Activated T-cell treated with anti-CD3 and anti-CD28 coated beads for 48 hours (primary cell): ENCODE results near the gene CKAP2L.

ENCODE experiments used
- DNase-seq: peaks from one replicate; pipeline ENCODE4 v3.0.0-alpha.2; 2020; ENCODE audit warnings: low read depth

Gene CKAP2L

DNA sequence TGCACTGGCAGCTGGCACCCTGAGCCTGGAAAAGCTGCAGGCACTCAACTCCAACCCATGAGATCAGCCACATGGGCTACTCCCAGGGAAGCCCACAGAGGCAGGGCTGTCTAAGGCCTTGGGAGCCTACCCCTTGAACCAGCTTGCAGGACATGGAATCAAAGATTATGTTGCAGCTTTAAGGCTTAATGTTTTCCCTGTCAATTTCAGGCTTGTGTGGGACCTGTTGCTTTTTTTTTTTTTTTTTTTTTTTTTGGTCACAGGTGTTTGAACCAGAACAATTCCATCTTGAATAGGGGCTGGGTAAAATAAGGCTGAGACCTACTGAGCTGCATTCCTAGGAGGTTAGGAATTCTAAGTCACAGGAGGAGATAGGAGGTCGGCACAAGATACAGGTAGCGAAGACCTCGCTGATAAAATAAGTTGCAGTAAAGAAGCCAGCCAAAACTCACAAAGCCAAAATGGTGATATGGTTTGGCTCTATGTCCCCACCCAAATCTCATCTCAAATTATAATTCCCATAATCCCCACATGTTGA is 27.4 kb upstream of the CKAP2L start:
- DNase-seq: no peak

DNA sequence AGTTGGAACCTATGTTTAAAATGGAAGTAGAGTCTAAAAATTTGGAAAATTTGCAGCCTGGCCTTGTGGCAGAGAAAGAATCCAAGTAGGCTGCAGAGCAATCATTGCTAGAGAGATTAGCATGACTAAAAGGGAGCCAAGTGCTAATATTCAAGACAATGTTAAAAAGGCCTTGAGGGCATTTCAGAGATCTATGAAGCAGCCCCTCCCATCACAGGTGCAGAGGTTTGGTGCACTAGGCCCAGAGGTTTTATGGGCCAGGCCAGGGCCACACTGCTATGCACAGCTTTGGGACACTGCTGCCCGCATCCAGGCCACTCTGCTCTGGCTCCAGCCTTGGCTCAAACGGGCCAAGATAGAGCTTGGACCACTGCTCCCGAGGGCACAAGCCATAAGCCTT is 26.6 kb upstream of the CKAP2L start:
- no peak for DNase-seq

DNA sequence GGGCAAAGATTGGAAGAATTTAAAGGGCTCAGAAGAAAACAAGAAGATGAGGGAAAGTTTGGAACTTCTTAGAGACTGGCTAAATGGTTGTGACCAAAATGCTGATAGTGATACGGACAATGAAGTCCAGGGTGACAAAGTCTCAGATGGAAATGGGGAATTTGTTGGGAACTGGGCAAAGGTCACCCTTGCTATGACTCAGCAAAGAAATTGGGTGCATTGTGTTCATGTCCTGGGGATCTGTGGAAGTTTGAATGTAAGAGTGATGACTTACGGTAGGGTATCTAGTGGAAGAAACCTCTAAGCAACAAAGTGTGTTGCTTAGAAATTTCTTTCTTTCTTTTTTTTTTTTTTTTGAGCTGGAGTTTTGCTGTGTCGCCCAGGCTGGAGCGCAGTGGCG is 25.9 kb upstream of the CKAP2L start:
- DNase-seq: no peak

DNA sequence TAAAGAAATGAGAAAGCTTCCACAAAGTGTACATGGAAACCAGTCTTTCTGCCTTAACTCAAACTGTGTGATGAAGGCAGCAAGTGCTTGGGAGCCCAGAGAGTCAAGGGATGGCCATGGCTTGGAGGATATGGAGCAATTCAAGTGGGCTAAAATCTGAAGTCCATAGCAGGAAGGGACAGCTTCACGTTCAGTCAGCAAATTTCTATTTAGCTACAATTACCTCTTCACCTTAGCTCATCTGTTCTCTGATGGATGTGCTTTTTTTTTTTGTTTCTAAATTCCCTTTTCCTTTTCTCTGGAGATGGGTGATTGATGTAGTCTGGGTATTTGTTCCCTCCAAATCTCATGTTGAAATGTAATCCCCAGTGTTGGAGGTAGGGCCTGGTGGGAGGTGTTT is 24.8 kb upstream of the CKAP2L start:
- no peak for DNase-seq

DNA sequence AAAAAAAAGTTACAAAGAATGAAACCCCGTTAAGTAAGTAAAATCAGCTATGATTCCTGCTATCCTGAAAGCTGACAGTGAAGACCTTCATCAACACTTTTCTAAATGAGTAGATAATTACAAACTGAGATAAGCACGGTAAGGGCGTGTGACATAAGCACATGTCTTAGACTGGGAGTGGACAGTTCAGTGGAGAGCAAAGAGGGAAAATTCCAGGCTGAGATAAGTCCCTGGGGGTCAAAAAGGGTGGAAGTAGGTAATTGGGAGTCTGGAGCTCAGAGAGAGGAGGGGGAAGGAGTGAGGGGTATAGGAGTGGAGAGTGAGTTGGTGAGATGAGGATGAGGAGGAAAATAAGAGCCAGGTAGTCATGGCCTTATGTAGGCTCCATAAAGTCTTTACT is 24.2 kb upstream of the CKAP2L start:
- DNase-seq: no peak

DNA sequence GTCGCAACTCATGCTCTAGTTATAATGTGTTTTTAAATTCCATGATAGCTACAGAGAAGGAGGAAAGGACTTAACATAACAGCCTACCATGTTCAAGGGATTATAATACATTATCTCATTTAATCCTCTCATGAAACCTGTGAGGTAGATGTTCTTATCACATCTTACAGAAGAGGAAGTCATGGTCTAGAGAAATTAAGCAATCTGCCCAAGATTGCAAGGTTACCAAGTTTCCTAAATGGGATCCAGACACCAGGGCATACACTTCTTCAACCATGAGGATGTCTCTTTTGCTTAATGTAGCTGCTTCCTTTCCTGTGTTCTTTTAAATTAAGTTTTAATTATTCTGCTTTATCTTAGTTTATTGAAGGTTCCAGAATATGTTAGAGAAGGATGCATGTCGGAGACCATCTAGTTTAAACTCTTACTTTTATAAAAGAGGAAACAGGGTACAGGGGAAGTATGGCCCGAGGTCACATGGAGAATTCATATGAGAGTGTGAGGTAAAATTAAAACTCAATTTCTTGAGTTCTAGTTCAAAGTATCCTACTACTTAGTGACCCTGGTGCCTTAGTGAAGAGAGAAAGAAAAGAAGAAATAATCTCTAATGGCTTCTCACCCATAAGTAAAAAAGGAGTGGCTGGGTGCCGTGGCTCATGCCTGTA is 23.5 kb upstream of the CKAP2L start:
- DNase-seq: no peak

DNA sequence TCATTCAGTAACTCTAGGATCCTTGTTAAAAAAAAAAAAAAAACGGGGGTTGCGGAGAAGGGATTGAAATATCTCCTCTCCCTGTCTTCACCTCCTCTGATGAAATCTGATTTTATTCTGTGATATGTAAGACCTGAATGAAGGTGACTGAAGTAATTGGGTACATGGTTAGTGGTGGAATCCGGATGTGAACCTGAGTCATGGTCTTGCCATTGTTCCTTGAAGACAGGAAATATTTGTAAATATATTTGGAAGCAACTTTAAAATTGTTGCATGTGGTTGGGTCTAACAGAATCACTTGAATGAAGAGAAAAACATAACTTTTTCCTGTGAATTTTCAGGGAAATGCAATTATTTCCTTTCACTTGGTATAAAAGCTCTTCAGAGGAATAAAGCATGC is 22.9 kb upstream of the CKAP2L start:
- no peak for DNase-seq

DNA sequence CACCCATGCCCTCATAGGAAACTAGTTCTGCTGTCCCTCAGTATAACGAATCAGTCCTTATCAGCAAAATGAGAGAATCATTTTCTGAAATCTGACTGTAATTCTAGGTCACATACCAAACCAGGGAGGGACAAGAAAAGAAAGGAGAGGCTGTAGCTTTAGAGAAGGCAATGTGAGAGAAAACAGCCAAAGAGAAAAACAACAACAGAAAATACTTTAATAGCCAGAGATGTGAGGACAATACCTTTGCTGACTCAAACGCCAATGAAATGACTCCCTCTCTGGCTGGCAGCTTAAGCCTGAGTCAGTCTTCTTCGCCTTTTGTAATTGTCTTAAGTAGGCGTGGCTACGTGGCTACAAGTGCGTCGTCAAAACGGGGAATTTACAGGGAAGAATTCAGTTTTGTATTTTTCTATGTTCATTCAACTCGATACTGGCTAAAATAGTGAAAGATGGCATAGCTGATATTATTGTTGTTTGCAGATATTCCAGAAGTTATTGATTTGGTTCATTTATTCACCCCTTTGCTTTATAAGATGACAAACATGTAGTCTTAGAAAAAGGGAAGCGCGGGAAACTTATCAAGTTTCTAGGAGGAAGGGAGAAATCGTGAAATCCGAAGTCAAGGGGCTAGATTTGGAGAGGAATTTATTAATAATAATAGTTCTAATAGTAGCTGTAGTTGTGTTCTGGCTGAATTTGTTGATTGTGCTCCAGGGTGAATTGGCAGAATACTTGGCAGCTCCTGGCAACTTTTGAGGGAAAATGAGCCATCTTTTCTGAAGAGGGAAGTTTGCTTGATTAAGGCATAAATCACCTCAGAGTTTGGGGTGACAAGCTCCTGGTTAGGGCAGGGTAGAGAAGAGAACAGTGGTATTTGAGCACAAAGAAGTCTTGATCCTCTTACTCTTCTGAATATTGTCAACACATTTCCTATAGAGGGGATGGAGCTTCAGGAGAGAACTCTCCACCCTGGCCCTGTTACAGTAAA is 20.1 kb upstream of the CKAP2L start, which contains the start of gene IL1A:
TSS of gene IL1A (minus strand) at position 295 of the 991 bp plus-strand sequence. CDS start 723 bp downstream, outside the sequence.
- no peak for DNase-seq

DNA sequence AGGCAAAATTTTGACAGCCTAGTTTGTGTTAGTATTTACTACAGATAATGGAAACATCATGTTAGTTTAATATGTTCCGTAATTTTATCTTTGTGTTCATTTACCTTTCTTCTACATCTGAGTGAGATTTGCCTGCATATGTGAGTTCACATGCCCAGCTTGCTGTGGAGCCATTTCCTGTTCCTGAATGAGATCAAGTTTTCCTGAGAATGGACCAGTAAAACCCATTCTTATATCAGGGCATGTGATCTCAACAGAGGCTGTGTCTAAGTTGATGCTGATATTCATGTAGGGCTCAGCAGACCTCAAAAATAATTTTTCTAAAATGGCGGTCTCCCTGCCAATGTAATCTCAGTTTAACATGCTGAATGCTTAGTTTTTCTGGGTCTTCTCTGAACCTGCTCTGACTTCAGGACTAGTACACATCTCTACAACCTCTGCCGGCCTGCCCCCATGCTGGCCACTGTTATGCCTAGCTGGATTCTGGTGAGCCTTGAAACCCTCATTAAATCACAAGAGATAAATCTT is 18.8 kb upstream of the CKAP2L start:
- DNase-seq: no peak

DNA sequence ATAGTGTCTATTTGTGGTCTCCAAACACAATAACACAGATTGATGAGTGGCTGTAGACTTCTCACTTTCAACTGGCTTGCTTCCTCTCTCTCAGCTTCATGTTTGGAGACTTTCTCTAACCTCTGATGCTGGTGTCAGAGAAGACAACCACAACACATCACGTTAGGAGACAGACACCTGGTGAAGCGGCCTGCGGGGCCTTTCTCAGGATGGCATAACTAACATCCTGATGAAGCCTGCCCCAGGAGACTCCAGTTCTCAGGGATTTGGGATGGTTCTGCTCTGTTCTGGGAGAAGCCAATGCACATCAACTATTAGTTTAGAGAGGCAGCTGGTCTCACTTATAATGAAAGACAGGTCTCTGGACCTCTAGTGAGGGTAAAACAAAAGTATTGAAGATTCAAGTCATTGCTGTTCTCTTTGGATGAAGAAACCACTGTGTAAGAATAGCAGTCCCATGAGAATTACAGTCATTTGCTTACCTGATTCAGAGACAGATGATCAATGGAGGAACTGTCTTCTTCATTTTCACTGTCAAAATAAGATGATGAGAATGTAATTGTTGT is 17.9 kb upstream of the CKAP2L start:
- no peak for DNase-seq

DNA sequence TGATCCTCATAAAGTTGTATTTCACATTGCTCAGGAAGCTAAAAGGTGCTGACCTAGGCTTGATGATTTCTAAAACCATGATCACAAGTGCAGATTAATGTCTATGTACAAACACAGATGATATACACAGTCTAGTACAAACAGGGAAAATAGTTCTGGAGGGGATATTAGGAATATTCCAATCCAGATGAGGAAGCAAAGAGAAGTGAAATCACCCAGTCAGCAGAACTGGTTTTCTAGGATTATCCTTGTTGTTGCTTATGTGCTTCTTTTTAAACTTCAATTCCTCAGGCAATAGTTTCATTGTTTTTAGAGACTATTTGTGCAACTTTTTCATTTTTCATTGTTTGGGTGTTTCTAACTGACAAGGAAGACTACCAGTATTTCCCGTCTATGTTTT is 15.2 kb upstream of the CKAP2L start:
- no peak for DNase-seq

DNA sequence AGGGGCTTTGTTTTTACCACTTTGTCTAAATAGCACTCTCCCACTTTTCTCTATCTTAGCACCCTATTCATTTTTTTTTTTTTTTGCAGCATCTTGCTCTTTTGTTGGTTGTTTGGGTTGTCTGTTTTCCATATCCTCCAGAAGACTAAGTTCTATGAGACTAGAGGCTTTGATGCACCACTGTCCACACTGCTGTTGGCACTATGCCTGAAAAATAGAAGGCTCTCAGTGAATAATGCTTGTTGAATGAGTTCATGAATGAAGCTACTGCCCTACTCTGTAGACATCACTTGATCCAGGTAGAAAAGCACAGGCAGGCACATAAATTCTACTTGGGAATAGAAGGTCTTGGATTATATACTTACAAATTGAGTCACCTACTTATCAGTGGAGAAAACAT is 12.6 kb upstream of the CKAP2L start:
- no peak for DNase-seq

DNA sequence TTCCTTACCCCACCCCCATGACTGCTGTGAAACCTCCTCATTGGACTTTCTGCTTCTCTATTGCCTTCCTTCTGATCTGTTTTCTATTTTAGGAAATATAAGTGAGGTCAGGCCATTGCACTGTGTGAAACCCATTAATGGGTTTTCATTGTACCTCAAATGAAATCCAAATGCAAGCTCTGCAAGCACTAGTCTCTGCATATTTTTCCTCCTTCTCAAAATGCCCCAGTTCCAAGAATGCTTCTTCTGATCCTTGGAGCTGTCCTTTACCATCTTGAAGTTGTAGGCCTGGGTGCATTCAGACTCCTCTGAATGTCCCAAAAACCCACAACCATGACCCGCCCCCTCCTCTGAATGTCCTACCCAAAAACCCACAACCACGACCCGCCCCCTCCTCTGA is 11.7 kb upstream of the CKAP2L start:
- no peak for DNase-seq

DNA sequence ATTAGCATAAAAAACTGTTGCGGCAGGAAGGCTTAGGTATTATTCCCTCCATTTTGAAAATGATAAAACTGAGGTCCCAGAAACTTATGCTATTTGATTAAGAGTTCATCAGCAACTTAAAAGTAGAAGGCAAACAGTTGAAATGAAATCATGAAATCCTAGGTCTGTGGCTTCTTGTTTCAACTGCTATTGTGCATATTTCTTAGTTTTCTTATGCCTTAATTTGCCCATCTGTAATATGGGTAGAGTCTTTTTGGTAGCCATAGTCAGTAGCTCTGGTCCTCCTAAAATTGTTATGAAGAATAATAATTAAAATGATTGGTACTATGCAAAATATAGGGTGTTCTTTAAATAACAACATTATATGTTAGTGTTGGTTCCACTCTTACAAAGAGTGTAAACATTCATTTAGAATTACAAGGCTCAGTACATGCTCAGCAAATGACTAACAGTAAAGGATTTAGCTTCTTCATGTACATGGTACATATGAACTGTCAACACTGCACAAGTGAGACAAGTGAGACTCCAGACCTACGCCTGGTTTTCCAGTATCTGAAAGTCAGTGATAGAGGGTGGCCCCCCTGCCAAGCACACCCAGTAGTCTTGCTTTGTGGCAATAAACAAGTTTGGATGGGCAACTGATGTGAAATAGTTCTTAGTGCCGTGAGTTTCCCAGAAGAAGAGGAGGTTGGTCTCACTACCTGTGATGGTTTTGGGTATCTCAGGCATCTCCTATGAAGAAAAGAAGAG is 10.3 kb upstream of the CKAP2L start:
- no peak for DNase-seq

DNA sequence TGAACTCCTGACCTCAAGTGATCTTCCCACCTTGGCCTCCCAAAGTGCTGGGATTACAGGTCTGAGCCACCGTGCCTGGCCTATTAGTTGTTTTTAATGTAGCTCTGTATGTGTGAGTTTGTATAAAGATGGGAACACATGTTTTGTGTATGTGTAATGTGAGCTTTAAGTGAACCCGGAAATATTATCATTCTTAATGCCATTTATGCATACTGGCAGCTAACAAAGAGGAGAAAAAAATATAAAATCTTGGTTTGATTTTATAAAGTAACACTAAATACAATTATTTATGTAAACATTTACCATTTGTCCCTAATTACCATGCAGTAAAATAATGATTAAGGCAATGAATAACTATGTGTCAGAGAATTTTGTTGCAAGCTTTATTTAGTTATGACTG is 9.1 kb upstream of the CKAP2L start:
- no peak for DNase-seq

DNA sequence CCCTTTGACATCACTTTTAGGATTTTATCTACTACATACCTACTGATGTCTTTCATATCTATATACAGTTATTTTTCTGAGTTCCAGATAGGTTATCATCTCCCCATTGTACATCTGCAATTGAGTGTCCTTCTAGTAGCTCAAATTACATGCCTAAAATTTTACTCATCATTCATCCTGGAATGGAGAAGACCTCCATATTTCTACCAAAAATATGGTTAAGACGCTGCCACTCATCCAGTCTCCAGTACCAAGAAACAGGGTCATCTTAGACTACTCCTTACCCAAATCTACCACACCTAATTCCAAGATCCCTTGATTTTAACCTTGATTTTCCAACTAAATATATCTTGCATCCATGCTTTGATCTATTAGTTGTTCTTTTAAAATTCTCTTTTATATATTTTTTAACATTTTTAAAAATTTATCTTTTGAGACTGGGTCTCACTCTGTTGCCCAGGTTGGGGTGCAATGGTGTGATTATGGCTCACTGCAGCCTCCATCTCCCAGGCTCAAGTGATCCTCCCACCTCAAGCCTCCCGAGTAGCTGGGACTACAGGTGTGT is 8.6 kb upstream of the CKAP2L start:
- DNase-seq: no peak

DNA sequence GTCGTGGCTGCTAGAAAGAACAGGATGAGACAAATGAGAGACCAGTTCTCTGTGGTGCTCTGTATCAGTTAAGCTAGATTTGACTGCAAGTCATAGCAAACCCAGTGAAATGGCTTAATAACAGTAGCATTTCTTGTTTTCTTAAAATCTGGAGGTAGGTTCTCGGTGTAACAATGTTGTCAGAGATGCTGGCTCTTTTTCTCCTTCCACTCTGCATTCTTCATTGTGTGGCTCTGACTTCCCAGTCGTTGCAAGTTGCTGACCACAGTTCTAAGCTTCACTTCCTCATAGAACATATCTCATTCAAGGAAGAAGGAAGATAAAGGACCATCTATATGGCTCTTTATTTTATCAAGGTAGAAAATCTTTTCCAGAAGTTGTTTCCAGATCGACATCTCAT is 7.9 kb upstream of the CKAP2L start:
- DNase-seq: no peak

DNA sequence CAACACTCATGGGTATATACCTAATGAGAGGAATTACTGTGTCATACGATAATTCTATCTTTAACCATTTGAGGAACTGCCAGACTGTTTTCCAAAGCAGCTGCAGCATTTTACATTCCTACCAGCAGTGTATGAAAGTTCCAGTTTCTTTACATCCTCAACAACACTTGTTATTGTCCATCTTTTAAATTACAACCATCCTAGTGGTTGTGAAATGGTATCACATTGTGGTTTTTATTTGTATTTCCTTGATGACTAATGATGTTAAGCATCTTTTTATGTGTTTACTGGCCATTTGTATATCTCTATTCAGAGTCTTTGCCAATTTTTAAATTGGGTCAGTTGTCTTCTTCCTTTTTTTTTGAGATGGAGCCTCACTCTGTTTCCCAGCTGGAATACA is 4.0 kb upstream of the CKAP2L start:
- no peak for DNase-seq

DNA sequence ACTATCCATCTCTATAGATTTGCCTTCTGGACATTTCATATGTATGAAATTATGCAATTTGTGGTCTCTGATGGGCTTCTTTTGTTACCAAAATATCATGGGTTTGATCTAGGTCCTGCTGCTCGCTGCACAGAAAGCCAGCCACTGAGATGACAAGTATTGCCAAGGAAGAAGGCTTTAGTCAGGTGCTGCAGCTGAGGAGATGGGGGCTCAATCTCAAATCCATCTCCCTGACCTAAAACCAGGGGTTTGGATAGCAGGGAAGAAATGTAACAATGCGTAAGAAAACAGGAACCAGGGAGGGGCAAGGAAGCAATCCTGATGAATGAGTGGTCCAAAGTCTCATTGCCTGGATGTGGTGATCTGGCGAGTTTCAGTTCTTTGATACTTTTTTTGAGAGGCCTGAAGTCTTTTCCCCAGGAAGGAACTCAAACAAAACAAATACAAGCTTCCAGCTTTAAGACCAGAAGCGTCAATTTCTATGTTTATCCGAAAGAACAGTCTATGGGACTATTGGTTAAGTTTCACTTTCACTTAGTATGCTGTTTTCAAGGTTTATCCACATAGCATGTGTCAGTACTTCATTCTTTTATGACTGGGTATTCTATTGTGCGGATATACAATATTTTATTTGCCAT is 3.4 kb upstream of the CKAP2L start:
- no peak for DNase-seq

DNA sequence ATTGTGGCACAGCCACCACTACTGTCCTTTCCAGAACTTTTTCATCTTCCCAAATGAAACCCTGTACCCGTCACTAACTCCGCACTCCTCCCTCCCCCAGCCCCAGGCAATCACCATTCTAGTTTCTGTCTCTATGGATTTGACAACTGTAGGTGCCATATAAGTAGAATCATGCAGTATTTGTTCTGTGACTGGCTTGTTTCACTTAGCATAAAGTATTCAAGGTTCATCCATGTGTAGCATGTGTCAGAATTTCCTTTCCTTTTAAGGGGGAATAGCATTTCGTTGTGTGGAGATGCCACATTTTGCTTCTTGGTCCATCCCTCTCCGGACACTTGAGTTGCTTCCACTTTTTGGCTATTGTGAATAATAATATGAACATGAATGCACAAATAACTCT is 842 bp upstream of the CKAP2L start:
- no peak for DNase-seq

DNA sequence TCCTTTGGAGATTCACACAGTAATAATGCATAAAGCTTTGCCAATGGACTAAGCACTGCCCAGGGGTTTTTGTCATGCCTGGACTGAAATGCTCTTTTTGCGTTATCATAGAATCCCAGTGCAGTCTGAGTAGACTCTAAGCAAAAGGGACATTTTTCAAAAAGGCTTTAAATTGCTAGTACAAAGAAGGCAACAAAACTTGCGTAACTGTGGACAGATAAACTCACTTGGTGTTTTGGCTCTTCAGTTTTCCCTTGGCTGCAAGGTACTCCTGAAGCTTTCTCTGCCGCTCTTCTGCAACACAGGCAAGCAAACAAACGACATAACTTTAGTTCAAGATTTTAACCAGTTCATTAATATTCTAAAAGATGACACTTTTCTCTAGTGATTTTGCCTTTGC is 2.1 kb downstream of the CKAP2L start:
- DNase-seq: no peak
